NCI-H2107 treated with DMSO at 0.1 percent for 48 hours (cell line): ENCODE measurements around the gene GPR55.

Experiments used
- DNase-seq: peaks from one replicate; lab custom pipeline; 2025; ENCODE audit not compliant: unreplicated experiment; lab: John Stamatoyannopoulos, UW

The GPR55 gene

DNA sequence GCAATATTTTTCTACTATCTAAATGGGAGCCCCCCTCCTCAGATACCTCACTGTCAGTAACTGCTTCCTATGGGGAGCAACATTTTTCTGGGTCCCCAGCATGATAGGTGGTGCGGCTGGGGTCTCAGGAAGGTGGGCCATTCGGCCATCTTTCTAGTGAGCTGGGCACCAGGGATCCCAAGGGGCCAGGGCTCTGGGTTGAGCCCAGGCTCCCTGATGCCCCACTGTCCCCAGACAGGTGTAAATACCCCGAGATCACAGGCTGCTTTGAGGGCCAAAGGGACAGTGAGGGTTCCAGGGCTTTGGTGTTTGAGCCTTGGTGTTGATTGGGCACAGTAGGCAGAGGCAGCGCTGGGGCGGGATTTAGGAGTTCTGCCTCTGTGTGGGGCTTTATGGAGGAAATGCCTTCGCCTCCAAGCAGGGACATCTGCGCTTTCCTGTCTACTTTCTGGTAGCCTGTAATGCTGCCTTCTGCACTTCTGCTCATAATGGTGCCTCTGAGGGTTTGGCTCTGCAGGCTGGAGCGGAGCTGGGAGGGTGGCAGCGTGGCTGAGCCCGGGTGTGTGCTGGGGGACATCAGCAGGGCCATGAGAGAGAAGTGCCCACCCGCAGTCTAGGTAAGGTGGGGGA lies 55.0 kb downstream of the GPR55 start:
- DNase-seq = no peak

DNA sequence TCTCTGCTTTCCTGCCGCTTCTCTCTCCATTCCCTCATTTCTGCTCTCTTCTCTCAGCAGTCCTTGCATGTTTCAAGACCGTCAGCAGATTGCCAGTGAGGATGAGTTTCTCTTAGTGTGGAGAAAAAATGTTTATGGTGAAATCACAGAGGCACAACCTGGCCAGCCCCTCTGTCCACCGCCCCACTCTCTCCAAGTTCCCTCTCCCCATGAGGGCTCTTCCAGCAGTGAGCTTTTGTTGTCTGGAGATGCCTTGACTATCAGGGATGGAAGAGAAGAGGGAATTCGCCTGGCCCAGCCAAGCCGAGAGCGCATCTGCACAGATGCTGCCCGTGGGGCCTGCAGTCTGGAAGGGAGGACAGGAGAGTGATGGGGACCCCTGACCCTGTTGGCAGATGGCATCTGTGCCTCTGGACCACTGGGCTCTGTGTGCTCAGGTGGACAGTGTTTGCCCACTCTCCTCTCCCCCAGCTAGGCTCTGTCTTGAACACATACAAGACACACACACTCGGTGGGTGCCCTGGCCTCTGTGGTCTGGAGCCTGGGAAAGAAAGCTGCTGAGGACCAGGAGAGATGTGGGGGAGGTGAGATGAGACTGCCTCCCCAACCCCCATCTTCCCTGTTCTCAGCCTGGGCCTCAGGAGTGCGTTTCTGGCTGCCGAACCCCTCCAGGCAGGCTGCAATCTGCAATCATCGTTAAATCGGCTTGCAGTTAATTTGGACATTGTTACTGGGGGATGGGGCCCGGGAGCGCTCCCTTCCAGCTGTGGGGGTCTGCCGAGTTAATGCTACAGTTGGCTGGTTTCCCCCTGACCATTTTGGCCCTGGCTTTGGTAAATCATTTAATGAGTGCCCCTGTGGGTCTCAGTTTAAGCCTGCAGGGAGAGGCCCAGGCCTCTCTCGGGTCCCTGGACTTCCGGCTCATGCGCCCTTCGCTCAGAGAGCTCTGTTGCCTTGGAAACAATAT lies 55.8 kb downstream of the GPR55 start:
- no peak for DNase-seq

DNA sequence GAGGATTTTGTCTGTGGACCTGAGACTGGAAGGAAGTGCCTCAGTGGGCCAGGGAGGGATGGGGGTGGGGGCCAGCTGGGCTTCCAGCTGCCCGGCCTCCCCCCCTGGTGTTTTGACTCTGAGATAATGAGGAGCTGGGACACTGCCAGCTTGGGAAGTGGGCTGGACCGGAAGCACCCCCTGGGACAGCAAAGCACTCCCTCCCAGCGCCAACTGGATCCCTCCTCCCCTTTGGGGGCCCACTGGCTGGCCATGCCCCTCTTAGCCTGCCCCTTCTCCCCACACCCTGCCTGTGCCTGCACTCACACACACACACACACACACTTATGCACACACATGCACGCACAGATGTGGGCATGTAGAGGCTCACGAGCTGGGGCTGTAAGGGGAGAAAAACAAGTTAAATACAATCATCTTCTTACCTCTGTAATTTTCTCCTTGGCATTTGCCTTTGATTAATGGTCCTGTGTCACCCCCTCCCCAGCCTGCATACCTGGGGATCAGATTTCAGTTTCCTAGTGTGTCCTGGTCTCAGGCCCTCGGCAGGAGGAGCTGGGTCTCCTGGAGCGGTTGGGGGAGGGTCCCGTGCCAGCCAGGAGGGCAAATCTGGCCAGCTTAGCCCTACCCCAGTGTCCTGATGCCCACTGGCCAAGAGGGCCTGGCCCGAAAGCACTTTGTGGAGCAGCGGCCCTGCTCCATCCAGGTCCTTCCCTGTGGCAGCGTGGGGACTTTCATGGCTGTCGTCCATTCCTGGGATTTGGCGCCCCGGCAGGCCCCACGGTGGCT lies 56.7 kb downstream of the GPR55 start:
- DNase-seq = no peak

- no peak for DNase-seq
Observed at GRCh38 chr2:230866756-230867523, 58.1 kb downstream of the GPR55 start.

- no peak for DNase-seq
Observed at GRCh38 chr2:230865766-230866755, 59.0 kb downstream of the GPR55 start.

DNA sequence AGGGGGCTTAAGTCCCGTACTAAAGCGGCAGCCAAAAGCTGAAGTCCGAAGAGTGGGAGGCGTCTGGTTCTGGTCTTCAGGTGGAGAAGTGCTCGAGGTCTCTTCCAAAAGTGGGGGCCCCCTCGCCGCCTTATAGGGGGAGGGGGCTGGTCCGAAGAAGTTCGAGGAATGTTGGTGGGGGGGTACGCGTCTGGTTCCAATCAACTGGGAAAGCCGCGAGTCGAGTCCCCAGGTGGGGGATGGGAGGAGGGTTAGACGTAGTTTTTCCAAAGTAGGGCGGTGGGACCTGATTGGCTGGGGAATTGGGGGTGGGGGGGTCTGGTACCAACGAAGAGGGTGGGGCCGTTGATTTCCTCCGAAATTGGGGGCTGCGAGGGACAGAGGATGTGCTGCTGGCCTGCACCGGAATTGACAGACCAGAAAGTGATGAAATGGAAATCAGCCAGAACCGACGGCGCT lies 59.7 kb downstream of the GPR55 start:
- DNase-seq = no peak

GRCh38 chr2:230864605-230865306 lies 60.3 kb downstream of the GPR55 start, which contains the start of gene ITM2C:
Gene ITM2C, plus strand, starts transcription at chr2:230864942. Its CDS starts 84 bp downstream, at chr2:230865026.
- DNase-seq = no peak

DNA sequence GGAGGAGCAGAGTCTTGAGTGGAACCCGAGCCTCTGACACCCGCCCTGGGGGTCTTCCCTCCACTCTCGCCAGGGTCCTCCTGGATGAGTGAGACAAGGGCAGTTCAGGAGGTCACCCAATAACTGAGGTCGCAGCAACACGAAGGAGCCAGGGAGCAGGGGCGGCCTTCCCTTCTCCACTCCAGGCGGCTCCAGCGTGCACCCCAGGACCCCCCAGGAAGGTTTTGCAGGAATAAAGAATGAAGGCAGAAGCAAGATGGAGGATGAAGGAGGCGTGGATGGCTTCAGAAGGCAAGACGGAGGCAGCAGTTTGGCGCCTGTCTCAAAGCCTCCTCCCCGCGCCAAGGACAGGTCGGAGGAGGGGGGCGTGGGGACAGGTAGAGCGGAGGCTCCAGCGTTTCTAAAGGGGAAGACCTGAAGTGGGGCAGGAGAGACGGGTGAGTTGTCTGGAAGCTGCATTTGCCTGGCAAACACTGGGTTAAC lies 60.9 kb downstream of the GPR55 start:
- DNase-seq = no peak

GRCh38 chr2:230863442-230864121 lies 61.5 kb downstream of the GPR55 start:
- no peak for DNase-seq

DNA sequence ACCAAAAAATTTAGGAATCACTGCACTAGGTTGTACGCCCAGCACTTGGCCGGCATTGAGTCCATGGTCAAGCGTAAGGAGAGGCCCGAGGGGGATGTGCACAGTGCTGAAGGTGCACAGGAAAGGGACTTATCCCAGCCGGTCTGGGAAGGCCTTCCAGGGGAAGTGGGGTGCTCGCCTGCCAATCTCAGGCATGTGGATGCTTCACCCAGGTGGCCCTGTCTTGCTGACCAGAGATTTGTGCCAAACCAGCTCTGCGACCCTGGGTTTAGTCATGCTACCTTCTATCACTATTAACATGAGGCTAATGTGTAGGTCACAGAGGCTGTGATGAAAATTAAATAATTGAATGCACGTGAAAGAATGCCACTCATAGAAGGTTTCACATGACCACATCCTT lies 62.0 kb downstream of the GPR55 start:
- no peak for DNase-seq

DNA sequence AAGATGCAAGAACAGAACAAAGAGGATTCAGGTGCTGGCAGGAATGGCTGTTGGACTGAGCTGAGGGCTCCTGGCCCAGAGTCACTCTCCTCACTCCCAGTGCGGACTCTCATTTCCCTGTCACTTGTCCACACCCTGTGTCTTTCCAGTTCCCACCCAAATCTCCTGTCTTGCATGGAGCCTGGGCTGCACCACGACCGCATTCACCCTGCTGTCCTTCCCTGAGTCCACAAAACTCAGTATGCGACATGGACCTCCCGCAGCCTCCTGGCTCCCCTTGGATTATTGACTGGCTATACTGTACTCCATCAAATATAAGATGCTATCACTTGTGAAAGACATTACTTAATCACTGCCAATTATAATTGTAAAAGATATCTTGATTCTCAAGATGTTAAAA lies 62.8 kb downstream of the GPR55 start:
- DNase-seq = no peak

DNA sequence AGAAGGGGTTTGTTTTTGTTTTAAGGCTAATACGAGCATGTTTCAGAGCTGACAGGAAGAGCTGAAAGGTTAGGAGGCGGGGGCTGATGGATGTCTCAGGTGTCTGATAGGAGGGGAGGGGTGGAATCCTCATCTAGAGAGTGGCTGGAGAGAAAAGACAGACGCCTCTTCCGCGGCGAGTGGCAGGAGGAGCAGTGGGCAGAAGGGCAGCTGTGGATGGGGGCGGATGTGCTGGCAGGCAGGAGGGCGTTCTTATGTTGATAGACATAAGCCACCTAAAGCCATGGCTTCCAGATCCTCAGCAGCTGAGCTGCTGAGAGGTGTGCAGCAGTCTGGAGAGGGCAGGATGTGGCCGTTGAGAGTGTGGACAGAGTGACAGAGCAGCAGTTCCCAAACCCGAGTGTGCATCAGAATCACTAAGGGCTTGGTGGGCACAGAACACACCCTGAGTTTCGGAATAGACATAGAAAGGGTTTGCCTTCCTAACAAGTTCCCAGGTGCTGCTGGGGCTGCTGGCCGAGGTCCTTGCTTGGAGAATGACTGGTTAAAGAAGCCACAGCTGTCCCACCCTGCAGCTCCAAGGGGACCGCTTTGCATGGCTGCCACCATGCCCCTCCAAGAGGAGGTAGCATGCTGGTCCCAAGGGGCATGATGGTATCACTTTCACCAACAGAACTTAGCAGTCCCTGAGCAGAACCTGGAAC lies 63.3 kb downstream of the GPR55 start:
- DNase-seq = no peak
